Gastroesophageal sphincter (tissue), 3 donors: ENCODE results near the gene CTU1.

ENCODE experiments used
- POLR2A ChIP-seq, 2 donors: fragments of 450-650 bp; IDR thresholded peaks; one replicate each; pipeline ENCODE4 v1.6.1; 2017; ENCODE audit warnings: antibody characterized with exemption in 2 of 2, mild to moderate bottlenecking in 2 of 2, moderate library complexity in 1 of 2
- TF ChIP-seq, protein P1 (sequence below), 4 experiments: fragments of 200-600 bp in 2 of 4; fragments of 450-650 bp in 2 of 4; sonication (generic) in 1 of 4; IDR thresholded peaks; one replicate each; pipeline ENCODE4 v1.5.1; 2017 to 2019; ENCODE audit warnings: antibody characterized with exemption in 4 of 4, mild to moderate bottlenecking in 2 of 4, moderate library complexity in 2 of 4

DNA sequence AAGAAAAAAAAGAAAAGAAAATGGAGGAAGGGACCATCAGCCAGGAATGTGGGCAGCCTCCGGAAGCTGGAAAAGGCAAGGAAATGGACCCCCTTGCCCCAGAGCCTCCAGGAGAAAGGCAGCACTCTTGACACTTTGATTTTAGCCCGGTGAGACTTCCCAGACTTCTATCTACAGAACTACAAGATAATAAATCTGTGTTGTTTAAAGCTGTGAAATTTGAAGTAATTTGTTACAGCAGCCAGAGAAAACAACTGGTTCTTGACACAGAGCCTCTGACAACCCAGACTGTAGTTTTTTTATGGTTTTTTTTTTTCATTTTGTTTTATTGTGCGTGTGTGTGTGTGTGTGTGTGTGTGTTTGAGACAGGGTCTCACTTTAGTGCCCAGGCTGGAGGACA is 7.6 kb downstream of the CTU1 start:
- TF ChIP-seq, protein P1, sequence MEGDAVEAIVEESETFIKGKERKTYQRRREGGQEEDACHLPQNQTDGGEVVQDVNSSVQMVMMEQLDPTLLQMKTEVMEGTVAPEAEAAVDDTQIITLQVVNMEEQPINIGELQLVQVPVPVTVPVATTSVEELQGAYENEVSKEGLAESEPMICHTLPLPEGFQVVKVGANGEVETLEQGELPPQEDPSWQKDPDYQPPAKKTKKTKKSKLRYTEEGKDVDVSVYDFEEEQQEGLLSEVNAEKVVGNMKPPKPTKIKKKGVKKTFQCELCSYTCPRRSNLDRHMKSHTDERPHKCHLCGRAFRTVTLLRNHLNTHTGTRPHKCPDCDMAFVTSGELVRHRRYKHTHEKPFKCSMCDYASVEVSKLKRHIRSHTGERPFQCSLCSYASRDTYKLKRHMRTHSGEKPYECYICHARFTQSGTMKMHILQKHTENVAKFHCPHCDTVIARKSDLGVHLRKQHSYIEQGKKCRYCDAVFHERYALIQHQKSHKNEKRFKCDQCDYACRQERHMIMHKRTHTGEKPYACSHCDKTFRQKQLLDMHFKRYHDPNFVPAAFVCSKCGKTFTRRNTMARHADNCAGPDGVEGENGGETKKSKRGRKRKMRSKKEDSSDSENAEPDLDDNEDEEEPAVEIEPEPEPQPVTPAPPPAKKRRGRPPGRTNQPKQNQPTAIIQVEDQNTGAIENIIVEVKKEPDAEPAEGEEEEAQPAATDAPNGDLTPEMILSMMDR (IDR thresholded peaks at IDR 0.05), result no peak
- no peak for TF ChIP-seq POLR2A (IDR thresholded peaks at IDR 0.05)
